HL-60 (cell line): ENCODE data around the gene MARCKS.

Experiments
- CTCF ChIP-seq: IDR thresholded peaks from one replicate; pipeline ENCODE4 v1.5.1; 2011; ENCODE audit warnings: low read length, control low read depth, inconsistent platforms; ENCODE audit not compliant: insufficient read depth
- TF ChIP-seq, protein P1 (sequence below): IDR thresholded peaks from 2 replicates; pipeline ENCODE4 v1.6.1; 2012; ENCODE audit warnings: low read depth; ENCODE audit not compliant: insufficient replicate concordance

- no peak for TF ChIP-seq CTCF
- TF ChIP-seq, protein P1, sequence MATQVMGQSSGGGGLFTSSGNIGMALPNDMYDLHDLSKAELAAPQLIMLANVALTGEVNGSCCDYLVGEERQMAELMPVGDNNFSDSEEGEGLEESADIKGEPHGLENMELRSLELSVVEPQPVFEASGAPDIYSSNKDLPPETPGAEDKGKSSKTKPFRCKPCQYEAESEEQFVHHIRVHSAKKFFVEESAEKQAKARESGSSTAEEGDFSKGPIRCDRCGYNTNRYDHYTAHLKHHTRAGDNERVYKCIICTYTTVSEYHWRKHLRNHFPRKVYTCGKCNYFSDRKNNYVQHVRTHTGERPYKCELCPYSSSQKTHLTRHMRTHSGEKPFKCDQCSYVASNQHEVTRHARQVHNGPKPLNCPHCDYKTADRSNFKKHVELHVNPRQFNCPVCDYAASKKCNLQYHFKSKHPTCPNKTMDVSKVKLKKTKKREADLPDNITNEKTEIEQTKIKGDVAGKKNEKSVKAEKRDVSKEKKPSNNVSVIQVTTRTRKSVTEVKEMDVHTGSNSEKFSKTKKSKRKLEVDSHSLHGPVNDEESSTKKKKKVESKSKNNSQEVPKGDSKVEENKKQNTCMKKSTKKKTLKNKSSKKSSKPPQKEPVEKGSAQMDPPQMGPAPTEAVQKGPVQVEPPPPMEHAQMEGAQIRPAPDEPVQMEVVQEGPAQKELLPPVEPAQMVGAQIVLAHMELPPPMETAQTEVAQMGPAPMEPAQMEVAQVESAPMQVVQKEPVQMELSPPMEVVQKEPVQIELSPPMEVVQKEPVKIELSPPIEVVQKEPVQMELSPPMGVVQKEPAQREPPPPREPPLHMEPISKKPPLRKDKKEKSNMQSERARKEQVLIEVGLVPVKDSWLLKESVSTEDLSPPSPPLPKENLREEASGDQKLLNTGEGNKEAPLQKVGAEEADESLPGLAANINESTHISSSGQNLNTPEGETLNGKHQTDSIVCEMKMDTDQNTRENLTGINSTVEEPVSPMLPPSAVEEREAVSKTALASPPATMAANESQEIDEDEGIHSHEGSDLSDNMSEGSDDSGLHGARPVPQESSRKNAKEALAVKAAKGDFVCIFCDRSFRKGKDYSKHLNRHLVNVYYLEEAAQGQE, result no peak
Observed at GRCh38 chr6:113825781-113826180, 31.4 kb upstream of the MARCKS start.
